ENCODE data around the gene SPTSSA. TPM values are rescaled to one million over a fixed set of nuclear protein-coding genes. Genes with fewer than 3 reads are reported as not detected.
"Not testable (repeated sequence)": the region's sequence is repeated elsewhere in the genome, so short reads cannot be mapped to it uniquely, and the experiment has no call there.

The SPTSSA gene
- total RNA-seq, 1 experiment from 2014 or later, result 14.6 TPM

DNA sequence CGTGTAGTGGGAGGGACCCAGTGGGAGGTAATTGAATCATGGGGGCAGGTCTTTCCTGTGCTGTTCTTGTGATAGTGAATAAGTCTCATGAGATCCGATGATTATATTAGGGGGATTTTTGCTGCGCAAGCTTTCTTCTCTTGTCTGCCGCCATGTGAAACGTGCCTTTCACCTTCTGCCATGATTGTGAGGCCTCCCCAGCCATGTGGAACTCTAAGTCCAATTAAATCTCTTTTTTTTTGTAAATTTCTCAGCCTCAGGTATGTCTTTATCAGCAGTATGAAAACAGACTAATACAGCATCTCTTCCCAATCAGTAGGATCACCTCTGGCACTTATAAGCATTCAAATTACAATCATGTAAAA, 34.0 kb downstream of the SPTSSA start:
- DNase-seq (ENCODE audit: low read depth), result not testable (repeated sequence)

DNA sequence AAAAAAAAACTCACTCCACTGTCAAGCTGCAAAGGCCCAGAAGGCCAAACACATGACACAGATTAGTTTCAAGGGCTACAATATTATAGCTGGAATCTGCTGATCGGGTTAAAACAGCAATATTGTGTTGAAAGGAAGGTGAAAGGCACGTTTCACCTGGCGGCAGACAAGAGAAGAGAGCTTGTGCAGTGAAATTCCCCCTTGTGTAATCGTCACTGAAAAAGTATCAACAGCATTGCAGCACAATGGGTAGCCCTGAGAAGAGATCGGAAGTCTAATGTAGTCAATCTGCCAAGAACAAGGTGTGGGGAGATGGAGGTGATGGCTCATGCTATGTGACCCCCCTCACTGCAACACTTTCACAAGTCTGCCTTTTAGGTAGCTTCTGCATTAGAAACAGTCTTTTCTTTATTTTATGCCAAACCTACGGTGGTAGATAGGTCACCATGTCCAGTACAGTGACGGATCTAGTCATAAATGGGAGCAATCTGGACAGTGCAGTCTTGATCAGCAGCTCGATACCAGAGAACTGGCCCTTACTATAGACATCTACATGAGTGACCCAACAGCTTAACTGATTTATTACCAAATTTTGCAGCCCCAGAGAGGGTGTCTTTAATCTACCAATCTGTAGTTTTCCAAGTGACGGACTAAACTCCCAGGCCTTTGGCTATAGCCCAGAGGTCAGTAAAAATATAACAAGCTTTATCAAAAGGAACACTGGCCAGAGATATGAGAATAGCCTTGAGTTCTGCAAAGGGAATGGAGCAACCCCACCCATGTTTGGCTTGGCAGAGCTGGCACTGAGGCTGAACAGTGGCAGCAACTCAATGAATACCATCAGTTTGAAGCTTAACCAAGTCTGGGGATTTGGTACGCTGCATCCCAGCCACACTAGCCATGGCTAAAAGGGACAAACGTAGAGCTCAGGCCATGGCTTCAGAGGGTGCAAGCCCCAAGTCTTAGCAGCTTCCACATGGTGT, 35.4 kb downstream of the SPTSSA start:
- DNase-seq (ENCODE audit: low read depth), result no peak

DNA sequence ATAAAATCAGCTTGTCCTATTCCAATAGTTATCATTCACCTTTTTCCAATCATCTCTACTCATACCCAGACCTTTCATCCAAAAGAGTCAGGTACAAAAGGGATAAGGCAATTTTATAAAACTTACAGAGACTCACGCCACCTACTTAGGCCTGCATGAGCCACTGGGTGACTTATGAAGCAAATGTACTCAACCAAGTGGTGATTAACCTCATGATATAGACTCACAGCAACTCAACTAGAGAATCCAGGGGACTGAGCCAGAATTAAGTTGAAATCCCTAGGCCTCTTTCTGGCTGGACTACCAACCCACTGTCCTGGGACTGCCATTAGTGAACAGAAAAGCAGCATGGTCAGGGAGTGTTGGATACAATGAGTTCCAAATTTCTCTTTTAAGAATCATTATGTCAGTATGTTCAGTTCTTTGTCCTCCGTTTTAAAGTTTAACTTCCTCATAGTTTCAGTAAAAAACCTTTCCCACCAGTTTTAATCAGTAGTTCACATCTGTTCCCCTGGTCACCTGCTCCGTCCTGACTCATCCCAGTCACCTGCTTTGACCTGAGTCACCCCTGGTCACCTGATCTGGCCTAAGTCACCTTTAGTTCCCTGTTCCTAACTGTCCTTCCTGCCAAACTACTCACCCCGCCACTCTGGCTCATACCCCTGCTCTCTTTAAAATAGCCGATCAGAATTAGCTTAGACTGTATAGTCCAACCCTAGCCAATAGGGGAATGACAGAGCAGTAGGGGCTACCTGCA, 36.8 kb downstream of the SPTSSA start:
- no peak for DNase-seq (ENCODE audit: low read depth)

DNA sequence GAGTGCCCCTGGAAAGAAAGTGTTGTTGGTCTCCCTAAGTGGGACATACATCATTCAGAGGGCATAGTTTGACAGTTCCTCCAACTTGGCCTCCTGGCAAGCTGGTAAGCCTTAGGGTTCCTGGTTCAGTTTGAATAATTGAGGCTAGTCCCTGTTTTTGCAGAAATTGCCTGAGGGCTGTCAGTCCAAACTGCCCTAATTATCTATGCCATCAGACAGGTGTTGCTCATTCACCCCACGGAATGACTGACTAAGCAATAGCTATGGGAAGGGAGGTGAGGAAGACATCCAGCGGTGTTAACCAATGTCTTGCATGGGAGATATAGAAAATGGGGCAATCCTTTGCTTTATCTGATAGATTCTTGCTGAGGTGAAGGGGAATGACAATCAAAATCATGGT, 37.6 kb downstream of the SPTSSA start:
- no peak for DNase-seq (ENCODE audit: low read depth)

DNA sequence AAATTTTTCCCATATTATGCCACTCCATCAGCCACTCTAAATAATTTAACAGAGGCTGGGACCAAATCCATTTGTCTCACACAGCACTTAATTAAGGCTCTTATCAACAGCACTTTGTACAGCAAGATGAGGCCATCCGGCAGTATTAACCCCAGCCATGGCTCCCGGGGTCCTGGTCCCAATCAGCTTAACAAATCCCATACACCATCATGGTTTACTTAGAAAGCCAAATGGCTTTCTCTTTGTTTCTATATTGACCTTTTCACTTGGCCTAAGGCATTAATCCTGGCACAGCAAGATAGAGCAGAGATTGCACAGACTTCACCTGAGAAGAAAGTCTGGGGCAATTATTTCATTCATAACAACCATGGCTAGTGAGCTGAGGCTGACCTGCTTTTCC, 38.6 kb downstream of the SPTSSA start:
- no peak for DNase-seq (ENCODE audit: low read depth)

DNA sequence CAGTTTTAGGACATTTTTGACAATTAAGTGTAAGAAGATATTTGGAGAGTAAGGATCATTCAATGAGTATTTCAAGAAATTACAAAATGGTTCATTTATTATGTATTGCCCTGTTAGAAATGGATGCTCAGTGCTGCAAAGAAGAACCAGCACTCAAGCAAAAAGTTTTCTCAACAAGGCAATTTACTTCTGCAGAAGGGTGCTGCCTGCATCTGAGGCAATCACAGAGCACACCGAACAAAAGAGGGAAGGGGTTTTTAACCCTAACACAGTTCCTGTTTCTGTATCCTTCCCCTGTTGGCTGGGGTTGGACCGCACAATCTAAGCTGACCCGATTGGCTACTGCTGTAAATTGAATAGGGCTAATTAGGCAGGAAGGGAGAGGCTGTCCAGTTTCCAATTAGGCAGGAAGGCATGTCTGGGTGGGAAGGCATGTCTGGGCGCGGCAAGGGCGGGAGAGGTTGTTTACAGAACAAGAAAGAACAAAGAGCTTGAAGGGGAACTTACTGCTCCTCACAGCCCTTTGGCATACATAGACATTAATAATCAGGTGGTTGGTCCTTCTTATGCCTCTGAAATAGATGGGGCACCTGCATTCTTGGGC, 41.4 kb downstream of the SPTSSA start:
- no peak for DNase-seq (ENCODE audit: low read depth)

DNA sequence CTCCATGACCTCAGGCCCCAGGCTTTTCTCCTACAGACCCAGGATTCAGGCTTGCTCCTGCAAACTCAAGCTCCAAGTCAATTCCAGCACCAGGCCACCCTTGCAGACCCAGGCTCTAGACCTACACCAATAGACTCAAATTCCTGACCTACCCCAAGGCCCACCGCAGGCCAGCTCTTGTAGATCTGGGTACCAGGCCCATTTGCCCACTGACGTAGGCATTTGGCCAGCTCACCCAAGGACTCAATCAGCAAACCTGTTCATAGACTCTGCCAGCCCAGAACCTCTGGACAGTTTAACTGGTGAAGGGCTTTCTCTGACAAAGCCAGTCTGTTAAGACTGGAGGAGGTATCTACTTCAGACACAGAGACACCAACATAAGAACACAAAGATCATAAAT, 52.3 kb downstream of the SPTSSA start:
- no peak for DNase-seq (ENCODE audit: low read depth)

DNA sequence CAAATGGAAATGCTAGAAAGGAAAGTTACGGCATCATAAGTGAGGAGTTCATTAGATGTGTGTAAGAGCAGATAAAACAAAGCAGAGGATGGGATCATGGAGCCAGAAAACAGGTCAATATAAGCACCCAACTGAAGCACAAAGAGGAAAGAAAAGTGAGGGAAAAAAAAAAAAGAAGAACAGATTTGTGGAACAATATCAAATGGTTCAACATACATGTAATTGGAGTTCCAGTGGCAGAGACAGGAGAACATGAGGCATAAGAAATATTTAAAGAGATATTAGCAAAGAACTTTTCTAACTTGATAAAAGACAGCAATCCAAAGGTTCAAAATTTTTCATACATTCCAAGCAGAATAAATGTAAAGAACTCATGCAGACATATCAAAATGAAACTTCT, 54.1 kb downstream of the SPTSSA start:
- DNase-seq (ENCODE audit: low read depth), result no peak

DNA sequence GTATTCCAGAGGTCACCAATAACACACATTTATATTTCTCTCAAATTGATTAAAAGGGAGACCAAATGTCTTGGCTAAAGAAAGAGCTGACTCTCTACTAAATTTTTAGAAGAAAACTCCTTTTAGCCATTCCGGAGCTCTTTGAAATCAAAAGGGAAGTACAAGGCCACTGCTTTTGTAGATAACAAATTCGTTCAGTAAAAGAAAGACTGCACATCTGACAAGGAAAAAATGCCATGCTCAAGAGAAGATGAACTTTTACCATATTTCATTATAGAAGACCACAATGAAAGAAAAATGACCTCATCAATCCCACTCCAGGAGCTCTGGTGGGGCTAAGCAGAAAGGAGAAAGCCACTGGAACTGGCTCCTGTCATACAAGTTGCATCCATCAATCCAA, 57.6 kb downstream of the SPTSSA start:
- no peak for DNase-seq (ENCODE audit: low read depth)

DNA sequence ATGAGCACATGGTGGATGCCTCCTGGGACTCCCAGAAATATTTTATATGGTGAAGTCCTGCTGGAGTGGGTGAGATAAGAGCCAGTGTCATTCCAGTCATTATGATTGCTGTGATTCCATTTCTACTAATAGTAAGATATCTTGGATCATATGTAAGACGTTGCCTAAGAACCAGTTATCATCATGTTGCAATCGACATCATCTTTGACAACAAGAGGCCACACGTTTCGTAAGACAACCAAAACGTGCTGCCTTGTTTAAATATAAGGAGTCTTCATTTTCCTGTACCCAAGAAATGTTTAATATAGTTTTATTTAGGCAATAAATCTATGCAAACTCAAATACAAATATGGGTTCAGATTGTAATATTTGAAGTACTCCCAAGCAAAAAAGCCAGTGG, 58.4 kb downstream of the SPTSSA start:
- DNase-seq (ENCODE audit: low read depth), result no peak

DNA sequence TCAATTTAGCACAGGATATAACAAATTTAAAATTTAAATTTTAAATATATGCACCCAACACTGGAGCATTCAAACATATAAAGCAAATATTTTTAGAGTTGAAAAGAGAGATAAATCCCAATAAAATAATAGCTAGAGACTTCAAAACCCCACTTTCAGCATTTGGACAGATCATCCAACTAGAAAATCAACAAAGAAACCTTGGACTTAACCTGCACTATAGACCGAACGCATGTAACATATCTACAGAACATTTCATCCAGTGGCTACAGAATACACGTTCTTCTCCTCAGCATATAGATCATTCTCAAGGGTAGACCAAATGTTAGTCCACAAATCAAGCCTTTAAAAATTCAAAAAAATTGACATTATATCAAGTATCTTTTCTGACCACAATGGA, 64.0 kb downstream of the SPTSSA start:
- DNase-seq (ENCODE audit: low read depth), result no peak

DNA sequence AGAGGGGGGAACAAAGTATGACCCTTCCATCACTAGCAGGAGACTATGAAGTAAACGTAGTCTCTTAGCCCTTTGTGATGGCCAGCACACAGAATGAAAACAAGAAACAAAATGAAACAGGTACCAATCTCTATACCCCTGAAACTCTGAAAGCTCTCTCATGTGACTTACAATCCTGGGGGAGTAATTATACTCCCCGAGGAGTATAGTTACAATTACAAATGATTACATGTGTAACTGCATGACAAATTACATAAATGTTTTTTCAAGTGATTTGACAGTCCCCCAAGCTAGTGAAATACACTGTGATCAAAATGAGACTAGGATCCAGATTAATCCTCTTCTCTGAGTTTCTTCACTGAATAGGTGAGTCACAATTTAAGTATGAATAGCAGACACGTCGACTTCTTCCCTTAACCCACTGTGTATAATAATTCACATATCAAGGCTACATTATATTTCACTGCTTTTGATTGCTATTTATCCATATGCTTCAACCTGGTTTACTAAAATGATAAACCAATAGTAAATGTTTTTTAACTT, 74.0 kb downstream of the SPTSSA start:
- DNase-seq (ENCODE audit: low read depth), result no peak

DNA sequence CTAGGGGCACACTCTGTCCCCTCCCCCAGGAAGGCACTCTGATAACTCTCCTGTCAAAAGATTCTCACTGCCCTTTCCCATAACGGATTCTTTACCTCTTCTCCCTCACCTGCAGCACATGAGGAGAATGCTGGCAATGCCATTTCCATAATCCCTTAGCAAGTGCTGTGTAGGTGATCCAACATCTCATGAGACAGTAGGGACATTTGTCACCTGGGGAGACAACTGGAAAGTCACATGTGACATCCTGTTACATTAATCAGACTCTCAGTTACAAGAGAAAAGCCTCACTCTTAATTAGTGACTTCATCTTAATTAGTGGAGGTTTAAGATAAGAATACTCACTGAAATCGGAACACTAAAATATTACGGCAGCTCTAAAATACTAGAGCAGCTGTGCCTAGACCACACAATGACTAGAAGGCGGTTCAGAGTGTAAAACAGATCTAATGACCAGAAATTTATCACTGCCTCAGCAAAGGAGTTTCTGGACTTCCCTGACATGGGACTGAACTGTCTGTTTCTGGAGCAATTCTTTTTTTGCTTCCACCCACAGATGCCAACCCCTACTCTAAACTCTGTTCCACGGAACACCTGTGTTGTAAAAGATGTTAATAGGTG, 75.1 kb downstream of the SPTSSA start:
- no peak for DNase-seq (ENCODE audit: low read depth)

DNA sequence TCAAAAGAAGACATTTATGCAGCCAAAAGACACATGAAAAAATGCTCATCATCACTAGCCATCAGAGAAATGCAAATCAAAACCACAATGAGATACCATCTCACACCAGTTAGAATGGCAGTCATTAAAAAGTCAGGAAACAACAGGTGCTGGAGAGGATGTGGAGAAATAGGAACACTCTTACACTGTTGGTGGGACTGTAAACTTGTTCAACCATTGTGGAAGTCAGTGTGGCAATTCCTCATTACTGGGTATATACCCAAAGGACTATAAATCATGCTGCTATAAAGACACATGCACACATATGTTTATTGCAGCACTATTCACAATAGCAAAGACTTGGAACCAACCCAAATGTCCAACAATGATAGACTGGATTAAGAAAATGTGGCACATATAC, 76.2 kb downstream of the SPTSSA start:
- not testable (repeated sequence) for DNase-seq (ENCODE audit: low read depth)

DNA sequence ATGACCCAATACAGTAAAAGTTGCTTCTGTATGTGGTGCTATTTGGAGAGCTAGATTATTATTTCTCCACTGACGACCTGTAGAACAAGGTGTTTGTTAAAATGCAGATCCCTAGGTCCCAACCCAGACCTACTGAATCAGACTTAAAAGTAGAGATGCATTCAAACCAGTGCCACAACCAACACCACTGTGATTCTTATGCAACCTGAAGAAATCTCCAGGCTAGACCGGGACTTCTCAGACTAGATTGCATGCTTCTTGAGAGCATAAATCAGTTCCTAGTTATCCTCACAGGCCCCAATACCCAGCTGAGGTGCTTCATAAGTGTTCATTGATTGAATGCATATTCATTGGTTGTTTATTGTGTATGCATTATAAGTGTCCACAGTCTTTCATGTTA, 78.2 kb downstream of the SPTSSA start:
- no peak for DNase-seq (ENCODE audit: low read depth)

Other genes with a start within 250 kb of the SPTSSA start
- 33.5 and 37.1 TPM in 2 replicates for gene EAPP, start 77.5 kb upstream of the SPTSSA start, total RNA-seq (2014; rRNA removed)
- gene SNX6, start 167.9 kb upstream of the SPTSSA start, total RNA-seq (2014; rRNA removed), result 164 and 271 TPM in 2 replicates